Testis (tissue), 3 donors: ENCODE measurements around the gene CBFA2T2. TPM values are rescaled to one million over a fixed set of nuclear protein-coding genes. Genes with fewer than 3 reads are reported as not detected.

Experiments used
- DNase-seq: peaks from one replicate; pipeline ENCODE4 v3.0.0-alpha.2; 2019
- H3K27ac ChIP-seq, 2 donors: fragments of 200-600 bp; sonication (generic); one replicate each; pipeline ENCODE4 v1.5.1; 2019
- H3K27me3 ChIP-seq: fragments of 200-600 bp; sonication (generic); one replicate; pipeline ENCODE4 v1.5.1; 2019
- H3K36me3 ChIP-seq: fragments of 200-600 bp; sonication (generic); one replicate; pipeline ENCODE4 v1.5.1; 2017; ENCODE audit warnings: low read depth; ENCODE audit errors: missing control alignments
- H3K4me1 ChIP-seq: fragments of 200-600 bp; sonication (generic); one replicate; pipeline ENCODE4 v1.5.1; 2019
- H3K4me3 ChIP-seq, 2 donors: fragments of 200-600 bp; sonication (generic); one replicate each; pipeline ENCODE4 v1.5.1; 2017 to 2019
- H3K9me3 ChIP-seq: fragments of 200-600 bp; sonication (generic); one replicate; pipeline ENCODE4 v1.5.1; 2017
- POLR2A ChIP-seq: fragments of 450-650 bp; IDR thresholded peaks from one replicate; pipeline ENCODE4 v1.6.1; 2017; ENCODE audit warnings: antibody characterized with exemption, mild to moderate bottlenecking, moderate library complexity
- WGBS, 2 donors: methylation state at CpG; one replicate each; pipeline ENCODE4 v1.1.5; 2018; 5-methylcytosine and 5-hydroxymethylcytosine counted together
- intact Hi-C: fragments of 100-400 bp; cut with DNase I; formaldehyde crosslinking; loops from one replicate; pipeline ENCODE4 v1.15.1; 2023; ENCODE audit warnings: low total_unique reads
- polyA plus RNA-seq: library from polyadenylated mRNA; stranded (reverse); fragments of 350-450 nt; fragmentation: Illumina TruSeq; extraction: RNeasy Lipid Tissue Mini Kit (QIAGEN cat#74804); gene quantifications from one replicate; pipeline ENCODE4 v1.2.3, GENCODE V29; 2014; ENCODE audit warnings: low read depth, low replicate concordance; ENCODE audit not compliant: insufficient read depth
- total RNA-seq, 2 donors: library from RNA; depleted of rRNA; stranded (reverse); fragments of >200 nt; gene quantifications; one replicate each; pipeline ENCODE4 v1.2.3, GENCODE V29; 2016
- TF ChIP-seq, protein P1 (sequence below), 3 experiments: fragments of 450-650 bp in 2 of 3; fragments of 200-600 bp in 1 of 3; sonication (generic) in 1 of 3; IDR thresholded peaks; one replicate each; pipeline ENCODE4 v1.5.1; 2016 to 2019; ENCODE audit warnings: antibody characterized with exemption in 3 of 3, mild to moderate bottlenecking in 2 of 3, moderate library complexity in 1 of 3

CBFA2T2 gene
- total and polyA plus RNA-seq, 3 donors from 2014 or later: 25.2 to 39.2 (median 33.1) TPM

DNA sequence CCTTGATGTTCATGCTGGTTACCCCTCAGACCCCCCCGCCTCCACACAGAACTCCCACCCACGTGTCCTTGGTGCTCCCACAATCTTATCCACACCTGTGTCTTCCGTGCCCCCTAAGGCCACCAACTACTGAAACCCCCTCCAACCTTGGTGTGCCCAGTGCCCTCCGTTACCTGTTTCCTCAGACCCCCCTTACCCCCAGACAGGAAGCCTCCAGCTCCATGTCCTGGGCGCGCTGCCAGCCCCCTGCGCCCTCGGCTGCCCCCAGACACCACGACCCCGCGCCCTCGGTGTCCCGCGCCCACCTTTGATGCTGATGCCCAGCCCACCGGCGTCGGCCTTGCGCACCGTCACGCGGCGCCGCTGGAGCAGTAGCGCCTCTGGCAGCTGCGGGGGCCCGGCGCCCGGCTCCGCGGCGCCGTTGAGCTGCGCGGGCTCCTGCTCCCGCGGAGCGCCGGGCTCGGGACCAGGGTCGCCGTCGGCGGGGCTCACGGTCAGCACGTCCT, 46.8 kb upstream of the CBFA2T2 start:
- Histone ChIP-seq H3K27ac (peak overlapping the region; percentile 50 to 88), H3K4me3 (peak overlapping the region; percentile 71 to 90), H3K27me3 (no peaks in the 10 kb centered on the region), H3K9me3 (no peaks in the 10 kb centered on the region), H3K36me3 (no peaks in the 10 kb centered on the region), H3K4me1 (peaks cover 26% of the 10 kb centered on the region)
- DNase-seq: no peak
- no peak for TF ChIP-seq POLR2A
- intact Hi-C loops: no loop called here
- 3 to 7% methylated on average over 12 to 22 of the region's 45 CpGs for WGBS, 2 donors

DNA sequence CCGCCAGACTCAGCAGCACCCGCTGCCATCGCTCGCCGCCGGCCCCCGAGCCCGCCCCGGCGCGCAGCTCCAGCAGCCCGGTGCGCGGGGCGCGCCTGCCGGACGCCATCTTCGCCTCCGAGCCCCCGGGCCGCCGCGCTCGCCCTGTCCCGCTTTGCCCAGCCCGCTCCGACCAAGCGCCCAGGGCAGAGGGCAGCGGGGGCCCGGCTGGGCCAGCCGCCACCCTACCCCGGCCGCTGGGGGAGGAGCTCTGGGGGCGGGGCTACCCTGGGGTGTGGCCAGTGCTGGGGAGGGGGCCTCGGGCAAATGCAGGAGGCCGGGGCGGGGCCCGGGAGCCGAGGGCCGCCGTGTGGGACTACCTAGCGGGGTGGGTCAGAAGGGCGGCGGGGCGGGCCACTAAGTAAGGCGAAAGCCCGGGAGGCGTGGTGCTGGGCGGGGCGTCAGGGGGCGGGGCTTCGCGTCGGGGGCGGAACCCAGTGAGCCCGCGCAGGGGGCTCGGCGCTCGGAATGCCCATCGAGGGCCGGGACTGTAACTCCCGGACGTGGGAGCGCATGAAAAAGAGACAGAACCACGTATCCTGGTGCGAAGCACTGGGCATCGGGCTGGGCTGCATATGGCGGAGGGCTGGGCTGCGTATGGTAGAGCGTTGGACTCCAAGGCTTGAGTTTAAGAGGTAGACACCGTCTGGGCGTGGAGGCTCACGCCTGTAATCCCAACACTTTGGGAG, 46.2 kb upstream of the CBFA2T2 start, which contains the start of gene SNTA1:
Gene SNTA1, minus strand, starts transcription at position 252 of the 728 bp plus-strand sequence. Its CDS starts 143 bp downstream, at position 109.
- Histone ChIP-seq H3K27me3 (no peaks in the 10 kb centered on the region), H3K27ac (peak within 1 kb of the TSS; percentile 50 to 88), H3K36me3 (no peaks in the 10 kb centered on the region), H3K4me3 (peak within 1 kb of the TSS; percentile 71 to 90), H3K4me1 (peaks cover 24% of the 10 kb centered on the region), H3K9me3 (no peaks in the 10 kb centered on the region)
- TF ChIP-seq, protein P1, sequence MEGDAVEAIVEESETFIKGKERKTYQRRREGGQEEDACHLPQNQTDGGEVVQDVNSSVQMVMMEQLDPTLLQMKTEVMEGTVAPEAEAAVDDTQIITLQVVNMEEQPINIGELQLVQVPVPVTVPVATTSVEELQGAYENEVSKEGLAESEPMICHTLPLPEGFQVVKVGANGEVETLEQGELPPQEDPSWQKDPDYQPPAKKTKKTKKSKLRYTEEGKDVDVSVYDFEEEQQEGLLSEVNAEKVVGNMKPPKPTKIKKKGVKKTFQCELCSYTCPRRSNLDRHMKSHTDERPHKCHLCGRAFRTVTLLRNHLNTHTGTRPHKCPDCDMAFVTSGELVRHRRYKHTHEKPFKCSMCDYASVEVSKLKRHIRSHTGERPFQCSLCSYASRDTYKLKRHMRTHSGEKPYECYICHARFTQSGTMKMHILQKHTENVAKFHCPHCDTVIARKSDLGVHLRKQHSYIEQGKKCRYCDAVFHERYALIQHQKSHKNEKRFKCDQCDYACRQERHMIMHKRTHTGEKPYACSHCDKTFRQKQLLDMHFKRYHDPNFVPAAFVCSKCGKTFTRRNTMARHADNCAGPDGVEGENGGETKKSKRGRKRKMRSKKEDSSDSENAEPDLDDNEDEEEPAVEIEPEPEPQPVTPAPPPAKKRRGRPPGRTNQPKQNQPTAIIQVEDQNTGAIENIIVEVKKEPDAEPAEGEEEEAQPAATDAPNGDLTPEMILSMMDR (IDR thresholded peaks at IDR 0.05): no peak
- TF ChIP-seq POLR2A: no peak
- intact Hi-C loops: no loop called here
- peak; percentile 98 for DNase-seq
- 0% methylated on average over 2 to 39 of the region's 75 CpGs for WGBS, 2 donors

DNA sequence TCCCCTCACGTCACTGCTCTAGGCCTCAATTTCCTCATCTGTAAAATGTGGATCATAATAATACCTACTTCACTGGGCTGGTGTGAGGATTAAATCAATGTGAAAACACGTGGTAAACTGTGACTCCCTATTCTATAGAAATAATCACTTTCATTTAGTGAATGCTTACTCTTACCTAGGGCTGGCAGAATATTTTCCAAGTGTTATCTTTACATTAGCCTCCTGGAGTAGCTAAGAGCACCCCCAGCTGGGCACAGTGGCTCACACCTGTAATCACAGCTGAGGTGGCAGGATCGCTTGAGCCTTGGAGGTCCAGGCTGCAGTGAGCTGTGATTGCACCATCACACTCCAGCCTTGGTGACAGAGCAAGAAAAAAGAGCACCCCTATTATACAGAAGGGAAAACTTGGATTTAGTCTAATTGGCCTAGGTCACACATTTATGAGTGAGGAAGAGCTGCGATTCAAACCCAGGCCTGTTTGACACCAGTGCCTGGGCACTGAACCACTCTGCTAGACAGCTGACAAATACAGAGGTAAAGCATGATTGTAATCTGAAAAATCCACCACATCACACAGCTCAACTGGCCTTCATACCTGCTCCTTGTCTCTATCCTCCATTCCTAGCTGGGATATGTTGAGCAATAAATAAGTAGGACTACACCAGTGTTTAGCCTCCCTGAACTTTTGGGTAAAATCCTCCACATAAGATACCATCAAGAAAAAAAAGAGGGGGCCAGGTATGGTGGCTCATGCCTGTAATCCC, 44.9 kb upstream of the CBFA2T2 start:
- H3K27ac ChIP-seq: no peak overlapping the region
- peaks cover 24% of the 10 kb centered on the region for H3K4me1 ChIP-seq
- H3K4me3 ChIP-seq: no peak overlapping the region
- peak; percentile 48 for DNase-seq
- H3K27me3 ChIP-seq: no peaks in the 10 kb centered on the region
- WGBS, 2 donors: 43 to 47% methylated on average over 4 of the region's 4 CpGs
- intact Hi-C loops: no loop called here
- H3K36me3 ChIP-seq: no peaks in the 10 kb centered on the region
- TF ChIP-seq, protein P1 (IDR thresholded peaks at IDR 0.05): peak in 1 of 3 experiments; percentile 23
- no peak for TF ChIP-seq POLR2A
- no peaks in the 10 kb centered on the region for H3K9me3 ChIP-seq

DNA sequence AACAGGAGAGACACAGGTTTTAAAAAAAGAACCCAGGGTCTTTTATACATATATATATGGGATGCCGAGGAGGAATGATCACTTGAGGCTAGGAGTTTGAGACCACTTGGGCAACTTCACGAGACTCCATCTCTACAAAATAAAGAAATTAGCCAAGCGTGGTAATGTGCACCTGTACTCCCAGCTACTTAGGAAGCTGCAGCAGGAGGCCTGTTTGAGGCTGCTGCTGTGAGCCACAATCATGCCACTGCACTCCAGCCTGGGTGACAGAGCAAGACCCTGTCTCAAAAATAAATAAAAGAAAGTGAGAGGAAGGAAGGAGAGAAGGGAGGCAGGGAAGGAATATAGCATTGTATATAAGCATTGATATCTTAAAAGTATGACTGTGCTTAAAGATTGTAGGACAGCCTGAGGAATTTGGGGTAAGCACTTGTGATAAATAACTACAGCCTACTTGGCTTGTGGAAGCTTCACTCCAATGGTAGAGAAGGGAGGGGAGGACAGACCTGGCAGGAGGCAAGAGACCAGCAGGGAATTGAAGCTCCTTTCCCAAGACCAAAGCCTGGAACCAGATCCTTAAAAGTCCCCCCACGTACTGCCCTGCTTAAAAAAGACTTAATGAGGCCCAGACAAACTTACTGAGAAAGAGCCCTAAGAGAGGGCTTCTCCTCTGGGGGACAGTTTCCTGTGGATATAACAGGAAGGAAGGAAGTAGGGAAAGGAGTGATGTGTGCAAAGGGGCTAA, 43.8 kb upstream of the CBFA2T2 start:
- TF ChIP-seq, protein P1 (IDR thresholded peaks at IDR 0.05): no peak
- TF ChIP-seq POLR2A: no peak
- 89 to 91% methylated on average over 4 of the region's 4 CpGs for WGBS, 2 donors
- Histone ChIP-seq H3K9me3 (no peaks in the 10 kb centered on the region), H3K4me1 (peaks cover 22% of the 10 kb centered on the region), H3K27me3 (no peaks in the 10 kb centered on the region), H3K4me3 (no peak overlapping the region), H3K27ac (no peak overlapping the region), H3K36me3 (no peaks in the 10 kb centered on the region)
- intact Hi-C loops: no loop called here
- DNase-seq: no peak

DNA sequence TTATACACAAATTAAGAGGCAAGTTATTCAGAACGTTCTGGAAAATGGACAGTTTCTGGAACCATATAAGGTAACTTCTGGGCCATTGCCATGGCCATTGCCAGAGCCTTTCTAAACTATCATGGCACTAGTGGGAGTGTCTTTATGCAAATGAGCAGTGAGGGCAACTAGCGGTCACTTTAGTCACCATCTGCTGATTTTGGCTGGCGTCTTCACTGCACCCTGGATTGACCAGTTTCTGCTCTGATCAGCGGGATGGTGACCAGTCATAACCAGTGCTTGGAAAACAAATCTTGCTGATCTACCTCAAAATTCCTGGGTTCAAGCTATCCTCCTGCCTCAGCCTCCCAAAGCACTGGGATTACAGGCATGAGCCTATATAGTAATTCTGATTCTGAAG, 39.0 kb upstream of the CBFA2T2 start:
- no peak overlapping the region for H3K27ac ChIP-seq
- 68 to 76% methylated on average over 4 of the region's 4 CpGs for WGBS, 2 donors
- H3K4me3 ChIP-seq: no peak overlapping the region
- DNase-seq: no peak
- H3K36me3 ChIP-seq: no peaks in the 10 kb centered on the region
- intact Hi-C loops: no loop called here
- H3K27me3 ChIP-seq: no peaks in the 10 kb centered on the region
- no peaks in the 10 kb centered on the region for H3K4me1 ChIP-seq
- TF ChIP-seq, protein P1 (IDR thresholded peaks at IDR 0.05): no peak
- TF ChIP-seq POLR2A: no peak
- no peaks in the 10 kb centered on the region for H3K9me3 ChIP-seq
